GM21360 (cell line): ENCODE measurements around the gene ZBP1.

ENCODE experiments used
- ATAC-seq: cut with Tn5 transposase; IDR thresholded peaks from one replicate; pipeline ENCODE4 v1.9.1; 2021; ENCODE audit warnings: mild to moderate bottlenecking, moderate library complexity; ENCODE audit not compliant: unreplicated experiment

The ZBP1 gene

GRCh38 chr20:57576617-57577550 lies 43.3 kb downstream of the ZBP1 start:
- ATAC-seq, result no peak

GRCh38 chr20:57576002-57576401 lies 44.2 kb downstream of the ZBP1 start:
- no peak for ATAC-seq

- ATAC-seq, result no peak
These were observed 45.3 kb downstream of the ZBP1 start for GRCh38 chr20:57574954-57575353.

- no peak for ATAC-seq
These were observed 46.3 kb downstream of the ZBP1 start for GRCh38 chr20:57573894-57574293.

GRCh38 chr20:57573242-57573641 lies 47.0 kb downstream of the ZBP1 start:
- no peak for ATAC-seq

GRCh38 chr20:57571782-57572416 lies 48.3 kb downstream of the ZBP1 start:
- ATAC-seq, result no peak

GRCh38 chr20:57570920-57571319 lies 49.3 kb downstream of the ZBP1 start:
- no peak for ATAC-seq

GRCh38 chr20:57570145-57570850 lies 49.9 kb downstream of the ZBP1 start:
- ATAC-seq, result no peak

GRCh38 chr20:57568960-57569359 lies 51.3 kb downstream of the ZBP1 start:
- no peak for ATAC-seq

GRCh38 chr20:57568088-57568896 lies 51.9 kb downstream of the ZBP1 start:
- ATAC-seq, result no peak

GRCh38 chr20:57567471-57568079 lies 52.7 kb downstream of the ZBP1 start:
- no peak for ATAC-seq

- no peak for ATAC-seq
These were observed 53.3 kb downstream of the ZBP1 start for GRCh38 chr20:57566803-57567459.

GRCh38 chr20:57566399-57566798 lies 53.8 kb downstream of the ZBP1 start:
- ATAC-seq, result no peak

GRCh38 chr20:57564951-57565642 lies 55.1 kb downstream of the ZBP1 start:
- no peak for ATAC-seq

GRCh38 chr20:57564180-57564802 lies 55.9 kb downstream of the ZBP1 start:
- ATAC-seq, result no peak

- ATAC-seq, result no peak
These were observed 56.7 kb downstream of the ZBP1 start for GRCh38 chr20:57563522-57563921.

- ATAC-seq, result no peak
These were observed 57.4 kb downstream of the ZBP1 start for GRCh38 chr20:57562541-57563465.
